ENCODE results near the gene ILF2. TPM values are rescaled to one million over a fixed set of nuclear protein-coding genes. Genes with fewer than 3 reads are reported as not detected.
"Not testable (repeated sequence)": the region's sequence is repeated elsewhere in the genome, so short reads cannot be mapped to it uniquely, and the experiment has no call there.

ILF2 gene
- polyA plus RNA-seq: 152 TPM
- long read RNA-seq, donor 1, transcript ILF2-201 (14 exons, 1,659 nt): major isoform, 29 of 42 reads
- long read RNA-seq, donor 1, partial matches to known transcripts: 12 of 42 reads
- long read RNA-seq, donor 1, other reads (novel, unspliced or antisense): 0 of 42 reads
- long read RNA-seq, donor 2, transcript ILF2-201 (14 exons, 1,659 nt): major isoform, 46 of 94 reads
- long read RNA-seq, donor 2, partial matches to known transcripts: 46 of 94 reads
- long read RNA-seq, donor 2, other reads (novel, unspliced or antisense): 0 of 94 reads
- long read RNA-seq, donor 3: 0 reads
- long read RNA-seq, donor 4, transcript ILF2-201 (14 exons, 1,659 nt): major isoform, 6 of 6 reads
- long read RNA-seq, donor 4, partial matches to known transcripts: 0 of 6 reads
- long read RNA-seq, donor 4, other reads (novel, unspliced or antisense): 0 of 6 reads
- long read RNA-seq, donor 5, transcript ILF2-201 (14 exons, 1,659 nt): major isoform, 41 of 74 reads
- long read RNA-seq, donor 5, partial matches to known transcripts: 33 of 74 reads
- long read RNA-seq, donor 5, other reads (novel, unspliced or antisense): 0 of 74 reads
- long read RNA-seq, donor 6, transcript ILF2-201 (14 exons, 1,659 nt): major isoform, 63 of 105 reads
- long read RNA-seq, donor 6, partial matches to known transcripts: 42 of 105 reads
- long read RNA-seq, donor 6, other reads (novel, unspliced or antisense): 0 of 105 reads
- long read RNA-seq, donor 7, transcript ILF2-201 (14 exons, 1,659 nt): major isoform, 31 of 40 reads
- long read RNA-seq, donor 7, partial matches to known transcripts: 9 of 40 reads
- long read RNA-seq, donor 7, other reads (novel, unspliced or antisense): 0 of 40 reads
- long read RNA-seq, donor 8, transcript ILF2-201 (14 exons, 1,659 nt): major isoform, 69 of 141 reads
- long read RNA-seq, donor 8, partial matches to known transcripts: 71 of 141 reads
- long read RNA-seq, donor 8, other reads (novel, unspliced or antisense): 0 of 141 reads
- long read RNA-seq, donor 9, transcript ILF2-201 (14 exons, 1,659 nt): major isoform, 53 of 80 reads
- long read RNA-seq, donor 9, partial matches to known transcripts: 26 of 80 reads
- long read RNA-seq, donor 9, other reads (novel, unspliced or antisense): 0 of 80 reads
- long read RNA-seq, donor 10, transcript ILF2-201 (14 exons, 1,659 nt): major isoform, 50 of 88 reads
- long read RNA-seq, donor 10, partial matches to known transcripts: 38 of 88 reads
- long read RNA-seq, donor 10, other reads (novel, unspliced or antisense): 0 of 88 reads
- long read RNA-seq, donor 11, transcript ILF2-201 (14 exons, 1,659 nt): major isoform, 39 of 39 reads
- long read RNA-seq, donor 11, partial matches to known transcripts: 0 of 39 reads
- long read RNA-seq, donor 11, other reads (novel, unspliced or antisense): 0 of 39 reads

GRCh38 chr1:153670859-153671627, at the start of gene ILF2:
Gene ILF2, minus strand, starts transcription at chr1:153670993. Its CDS starts 71 bp downstream, at chr1:153670922.
- Histone ChIP-seq H3K27me3 (ENCODE audit: control insufficient read depth, insufficient read depth, low read length) (no peaks in the 10 kb centered on the region), H3K4me3 (ENCODE audit: low read length) (peak within 1 kb of the TSS; percentile 78), H3K36me3 (ENCODE audit: control insufficient read depth, insufficient read depth, low read length) (peaks cover 27% of the 10 kb centered on the region), H3K27ac (ENCODE audit: low read length) (peak within 1 kb of the TSS; percentile 93), H3K4me1 (ENCODE audit: control insufficient read depth, insufficient read depth, low read length) (no peaks in the 10 kb centered on the region), H3K9me3 (ENCODE audit: control insufficient read depth, low read depth, low read length) (no peaks in the 10 kb centered on the region)
- WGBS (ENCODE audit: insufficient coverage, low lambda C conversion rate): no CpG with 5 or more reads among the region's 35 CpGs
- peak; percentile 99 to 100 for DNase-seq

DNA sequence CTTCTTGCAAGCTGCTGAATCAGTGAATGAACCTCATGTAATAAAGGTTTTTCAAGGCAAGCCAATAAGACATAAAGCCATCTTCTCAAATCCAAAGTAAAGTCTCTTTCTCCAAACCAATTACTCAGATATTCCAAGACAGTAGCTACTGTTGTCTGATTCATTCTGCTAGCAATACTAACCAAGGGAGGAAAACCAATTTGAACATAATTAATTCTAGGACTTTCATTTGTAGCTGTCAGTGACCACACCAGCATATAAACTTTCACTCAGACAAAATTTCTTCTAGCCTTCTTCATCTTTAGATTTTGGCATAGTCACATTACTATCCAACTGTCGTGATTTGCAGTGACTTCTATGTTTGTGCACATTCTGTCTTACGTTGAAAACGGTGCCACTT, 46.5 kb upstream of the ILF2 start:
- no peaks in the 10 kb centered on the region for H3K4me1 ChIP-seq (ENCODE audit: control insufficient read depth, insufficient read depth, low read length)
- 100% methylated on average over 1 of the region's 3 CpGs for WGBS (ENCODE audit: insufficient coverage, low lambda C conversion rate)
- H3K36me3 ChIP-seq (ENCODE audit: control insufficient read depth, insufficient read depth, low read length): no peaks in the 10 kb centered on the region
- no peak for DNase-seq
- no peaks in the 10 kb centered on the region for H3K27me3 ChIP-seq (ENCODE audit: control insufficient read depth, insufficient read depth, low read length)
- no peaks in the 10 kb centered on the region for H3K9me3 ChIP-seq (ENCODE audit: control insufficient read depth, low read depth, low read length)
- H3K4me3 ChIP-seq (ENCODE audit: low read length): no peak overlapping the region
- no peak overlapping the region for H3K27ac ChIP-seq (ENCODE audit: low read length)

GRCh38 chr1:153716211-153716610, 45.4 kb upstream of the ILF2 start:
- H3K4me1 ChIP-seq (ENCODE audit: control insufficient read depth, insufficient read depth, low read length); H3K9me3 ChIP-seq (ENCODE audit: control insufficient read depth, low read depth, low read length); DNase-seq; H3K36me3 ChIP-seq (ENCODE audit: control insufficient read depth, insufficient read depth, low read length); H3K27me3 ChIP-seq (ENCODE audit: control insufficient read depth, insufficient read depth, low read length); H3K4me3 ChIP-seq (ENCODE audit: low read length); H3K27ac ChIP-seq (ENCODE audit: low read length): not testable (repeated sequence)
- no CpG with 5 or more reads among the region's 5 CpGs for WGBS (ENCODE audit: insufficient coverage, low lambda C conversion rate)

- no peak for DNase-seq
- no peaks in the 10 kb centered on the region for H3K9me3 ChIP-seq (ENCODE audit: control insufficient read depth, low read depth, low read length)
- H3K36me3 ChIP-seq (ENCODE audit: control insufficient read depth, insufficient read depth, low read length): no peaks in the 10 kb centered on the region
- no CpG with 5 or more reads among the region's 7 CpGs for WGBS (ENCODE audit: insufficient coverage, low lambda C conversion rate)
- no peaks in the 10 kb centered on the region for H3K4me1 ChIP-seq (ENCODE audit: control insufficient read depth, insufficient read depth, low read length)
- H3K27me3 ChIP-seq (ENCODE audit: control insufficient read depth, insufficient read depth, low read length): no peaks in the 10 kb centered on the region
- no peak overlapping the region for H3K4me3 ChIP-seq (ENCODE audit: low read length)
- no peak overlapping the region for H3K27ac ChIP-seq (ENCODE audit: low read length)
Observed at GRCh38 chr1:153711026-153711425, 40.2 kb upstream of the ILF2 start.

DNA sequence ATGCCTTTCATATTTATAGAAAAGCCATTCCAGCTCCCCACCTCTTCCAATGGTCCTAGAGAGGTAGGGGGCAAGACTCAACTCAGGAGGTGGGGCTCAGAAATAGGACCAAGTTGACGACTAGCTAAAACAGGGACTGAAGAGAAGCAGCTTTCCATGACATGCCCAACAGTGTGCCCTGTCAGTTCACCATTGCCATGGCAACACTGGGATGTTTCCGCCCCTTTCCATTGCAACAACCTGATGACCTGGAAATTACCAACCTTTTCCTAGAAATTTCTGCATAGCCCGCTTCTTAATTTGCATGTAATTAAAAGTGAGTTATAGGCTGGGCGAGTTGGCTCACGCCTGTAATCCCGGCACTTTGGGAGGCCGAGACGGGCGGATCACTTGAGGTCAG, 34.7 kb upstream of the ILF2 start:
- no CpG with 5 or more reads among the region's 9 CpGs for WGBS (ENCODE audit: insufficient coverage, low lambda C conversion rate)
- no peak for DNase-seq
- H3K27me3 ChIP-seq (ENCODE audit: control insufficient read depth, insufficient read depth, low read length): no peaks in the 10 kb centered on the region
- no peaks in the 10 kb centered on the region for H3K4me1 ChIP-seq (ENCODE audit: control insufficient read depth, insufficient read depth, low read length)
- no peaks in the 10 kb centered on the region for H3K36me3 ChIP-seq (ENCODE audit: control insufficient read depth, insufficient read depth, low read length)
- no peak overlapping the region for H3K27ac ChIP-seq (ENCODE audit: low read length)
- no peaks in the 10 kb centered on the region for H3K9me3 ChIP-seq (ENCODE audit: control insufficient read depth, low read depth, low read length)
- H3K4me3 ChIP-seq (ENCODE audit: low read length): no peak overlapping the region

GRCh38 chr1:153699768-153700167, 29.0 kb upstream of the ILF2 start:
- no peaks in the 10 kb centered on the region for H3K9me3 ChIP-seq (ENCODE audit: control insufficient read depth, low read depth, low read length)
- no peaks in the 10 kb centered on the region for H3K27me3 ChIP-seq (ENCODE audit: control insufficient read depth, insufficient read depth, low read length)
- no CpG with 5 or more reads among the region's 6 CpGs for WGBS (ENCODE audit: insufficient coverage, low lambda C conversion rate)
- no peak overlapping the region for H3K4me3 ChIP-seq (ENCODE audit: low read length)
- peaks cover 10% of the 10 kb centered on the region for H3K4me1 ChIP-seq (ENCODE audit: control insufficient read depth, insufficient read depth, low read length)
- no peaks in the 10 kb centered on the region for H3K36me3 ChIP-seq (ENCODE audit: control insufficient read depth, insufficient read depth, low read length)
- no peak for DNase-seq
- H3K27ac ChIP-seq (ENCODE audit: low read length): no peak overlapping the region

- Histone ChIP-seq H3K4me1 (ENCODE audit: control insufficient read depth, insufficient read depth, low read length) (peaks cover 10% of the 10 kb centered on the region), H3K36me3 (ENCODE audit: control insufficient read depth, insufficient read depth, low read length) (no peaks in the 10 kb centered on the region), H3K27ac (ENCODE audit: low read length) (no peak overlapping the region), H3K27me3 (ENCODE audit: control insufficient read depth, insufficient read depth, low read length) (no peaks in the 10 kb centered on the region), H3K9me3 (ENCODE audit: control insufficient read depth, low read depth, low read length) (no peaks in the 10 kb centered on the region), H3K4me3 (ENCODE audit: low read length) (no peak overlapping the region)
- no CpG with 5 or more reads among the region's 6 CpGs for WGBS (ENCODE audit: insufficient coverage, low lambda C conversion rate)
- DNase-seq: no peak
Observed at GRCh38 chr1:153698923-153699714, 28.3 kb upstream of the ILF2 start.

- Histone ChIP-seq H3K27me3 (ENCODE audit: control insufficient read depth, insufficient read depth, low read length) (no peaks in the 10 kb centered on the region), H3K36me3 (ENCODE audit: control insufficient read depth, insufficient read depth, low read length) (no peaks in the 10 kb centered on the region), H3K4me1 (ENCODE audit: control insufficient read depth, insufficient read depth, low read length) (peaks cover 10% of the 10 kb centered on the region), H3K4me3 (ENCODE audit: low read length) (peak overlapping the region; percentile 8), H3K27ac (ENCODE audit: low read length) (peak overlapping the region; percentile 48), H3K9me3 (ENCODE audit: control insufficient read depth, low read depth, low read length) (no peaks in the 10 kb centered on the region)
- WGBS (ENCODE audit: insufficient coverage, low lambda C conversion rate): 83% methylated on average over 2 of the region's 29 CpGs
- DNase-seq: peak; percentile 20 to 39
Observed at GRCh38 chr1:153698020-153698922, 27.5 kb upstream of the ILF2 start.
